Gastroesophageal sphincter (tissue), 3 donors: ENCODE results near the gene SGPP1.

Experiments used
- EP300 ChIP-seq: sonication (generic); formaldehyde crosslinking; IDR thresholded peaks from one replicate; pipeline ENCODE4 v1.6.1; 2017; ENCODE audit warnings: antibody characterized with exemption, mild to moderate bottlenecking
- POLR2A ChIP-seq, 2 donors: fragments of 450-650 bp; IDR thresholded peaks; one replicate each; pipeline ENCODE4 v1.6.1; 2017; ENCODE audit warnings: antibody characterized with exemption in 2 of 2, mild to moderate bottlenecking in 2 of 2, moderate library complexity in 1 of 2
- TF ChIP-seq, protein P1 (sequence below), 4 experiments: fragments of 200-600 bp in 2 of 4; fragments of 450-650 bp in 2 of 4; sonication (generic) in 1 of 4; IDR thresholded peaks; one replicate each; pipeline ENCODE4 v1.5.1; 2017 to 2019; ENCODE audit warnings: antibody characterized with exemption in 4 of 4, mild to moderate bottlenecking in 2 of 4, moderate library complexity in 2 of 4

- TF ChIP-seq EP300 (no peak), POLR2A (IDR thresholded peaks at IDR 0.05) (no peak)
- TF ChIP-seq, protein P1, sequence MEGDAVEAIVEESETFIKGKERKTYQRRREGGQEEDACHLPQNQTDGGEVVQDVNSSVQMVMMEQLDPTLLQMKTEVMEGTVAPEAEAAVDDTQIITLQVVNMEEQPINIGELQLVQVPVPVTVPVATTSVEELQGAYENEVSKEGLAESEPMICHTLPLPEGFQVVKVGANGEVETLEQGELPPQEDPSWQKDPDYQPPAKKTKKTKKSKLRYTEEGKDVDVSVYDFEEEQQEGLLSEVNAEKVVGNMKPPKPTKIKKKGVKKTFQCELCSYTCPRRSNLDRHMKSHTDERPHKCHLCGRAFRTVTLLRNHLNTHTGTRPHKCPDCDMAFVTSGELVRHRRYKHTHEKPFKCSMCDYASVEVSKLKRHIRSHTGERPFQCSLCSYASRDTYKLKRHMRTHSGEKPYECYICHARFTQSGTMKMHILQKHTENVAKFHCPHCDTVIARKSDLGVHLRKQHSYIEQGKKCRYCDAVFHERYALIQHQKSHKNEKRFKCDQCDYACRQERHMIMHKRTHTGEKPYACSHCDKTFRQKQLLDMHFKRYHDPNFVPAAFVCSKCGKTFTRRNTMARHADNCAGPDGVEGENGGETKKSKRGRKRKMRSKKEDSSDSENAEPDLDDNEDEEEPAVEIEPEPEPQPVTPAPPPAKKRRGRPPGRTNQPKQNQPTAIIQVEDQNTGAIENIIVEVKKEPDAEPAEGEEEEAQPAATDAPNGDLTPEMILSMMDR (IDR thresholded peaks at IDR 0.05): no peak
Observed at GRCh38 chr14:63689132-63689531, 38.7 kb downstream of the SGPP1 start.
